Measurements from ENCODE around the gene KIAA1217. TPM values are rescaled to one million over a fixed set of nuclear protein-coding genes. Genes with fewer than 3 reads are reported as not detected.
A peak's percentile ranks its signal among the peaks of the same experiment; 100 is the strongest.

KIAA1217 gene
- total and polyA plus RNA-seq, 2 donors from 2014 or later: 10.4 to 63.8 TPM

- FAIRE-seq (no peak), DNase-seq (peak in 1 of 5 donors; percentile 8)
- Histone ChIP-seq H3K27ac (ENCODE audit: low read depth in 2 of 2, low read length in 2 of 2) (peak overlapping the region in 1 of 2 donors; percentile 23), H3K9me3 (ENCODE audit: control insufficient read depth in 2 of 3, insufficient read depth in 1 of 3, low read length in 3 of 3) (no peaks in the 10 kb centered on the region), H3K4me1 (ENCODE audit: control insufficient read depth in 2 of 3, insufficient read depth in 2 of 3, low read depth in 1 of 3, low read length in 3 of 3) (peaks cover 0 to 7% (median 5%) of the 10 kb centered on the region in 3 donors), H3K4me3 (ENCODE audit: low read length in 3 of 3) (no peak overlapping the region), H3K9ac (ENCODE audit: low read length in 3 of 3) (no peak overlapping the region), H3K27me3 (ENCODE audit: control insufficient read depth, insufficient read depth, low read length) (no peaks in the 10 kb centered on the region), H3K36me3 (ENCODE audit: control insufficient read depth in 2 of 3, insufficient read depth in 3 of 3, low read length in 3 of 3) (no peaks in the 10 kb centered on the region)
- intact Hi-C loops (cut with DNase I): no loop called here
- TF ChIP-seq CTCF (IDR thresholded peaks at IDR 0.05; ENCODE audit: borderline replicate concordance, extremely low read depth, insufficient read depth): no peak
Measured at GRCh38 chr10:24306507-24306875, 97.6 kb downstream of the KIAA1217 start.

GRCh38 chr10:24307116-24307515, 98.2 kb downstream of the KIAA1217 start:
- no peak for TF ChIP-seq CTCF (IDR thresholded peaks at IDR 0.05; ENCODE audit: borderline replicate concordance, extremely low read depth, insufficient read depth)
- DNase-seq (peak in 1 of 5 donors; percentile 13), FAIRE-seq (no peak)
- H3K36me3 ChIP-seq (ENCODE audit: control insufficient read depth in 2 of 3, insufficient read depth in 3 of 3, low read length in 3 of 3): no peaks in the 10 kb centered on the region
- intact Hi-C loops (cut with DNase I): no loop called here
- no peaks in the 10 kb centered on the region for H3K27me3 ChIP-seq (ENCODE audit: control insufficient read depth, insufficient read depth, low read length)
- no peak overlapping the region for H3K4me3 ChIP-seq (ENCODE audit: low read length in 3 of 3)
- H3K27ac ChIP-seq (ENCODE audit: low read depth in 2 of 2, low read length in 2 of 2): peak overlapping the region in 1 of 2 donors; percentile 23
- H3K9me3 ChIP-seq (ENCODE audit: control insufficient read depth in 2 of 3, insufficient read depth in 1 of 3, low read length in 3 of 3): no peaks in the 10 kb centered on the region
- peaks cover 0 to 7% (median 5%) of the 10 kb centered on the region in 3 donors for H3K4me1 ChIP-seq (ENCODE audit: control insufficient read depth in 2 of 3, insufficient read depth in 2 of 3, low read depth in 1 of 3, low read length in 3 of 3)
- H3K9ac ChIP-seq (ENCODE audit: low read length in 3 of 3): no peak overlapping the region

GRCh38 chr10:24307696-24308485, 99.0 kb downstream of the KIAA1217 start:
- Histone ChIP-seq H3K9ac (ENCODE audit: low read length in 3 of 3) (no peak overlapping the region), H3K27ac (ENCODE audit: low read depth in 2 of 2, low read length in 2 of 2) (no peak overlapping the region), H3K27me3 (ENCODE audit: control insufficient read depth, insufficient read depth, low read length) (no peaks in the 10 kb centered on the region), H3K9me3 (ENCODE audit: control insufficient read depth in 2 of 3, insufficient read depth in 1 of 3, low read length in 3 of 3) (no peaks in the 10 kb centered on the region), H3K36me3 (ENCODE audit: control insufficient read depth in 2 of 3, insufficient read depth in 3 of 3, low read length in 3 of 3) (no peaks in the 10 kb centered on the region), H3K4me1 (ENCODE audit: control insufficient read depth in 2 of 3, insufficient read depth in 2 of 3, low read depth in 1 of 3, low read length in 3 of 3) (peaks cover 0 to 7% (median 5%) of the 10 kb centered on the region in 3 donors), H3K4me3 (ENCODE audit: low read length in 3 of 3) (no peak overlapping the region)
- intact Hi-C loops (cut with DNase I): no loop called here
- DNase-seq (peak in 1 of 5 donors; percentile 32), FAIRE-seq (no peak)
- no peak for TF ChIP-seq CTCF (IDR thresholded peaks at IDR 0.05; ENCODE audit: borderline replicate concordance, extremely low read depth, insufficient read depth)

Measured in kidney (tissue), 14 donors.